Fibroblast of pulmonary artery (primary cell): ENCODE measurements around the gene TMPRSS5.
A peak's percentile ranks its signal among the peaks of the same experiment; 100 is the strongest.
"Not testable (repeated sequence)": the region's sequence is repeated elsewhere in the genome, so short reads cannot be mapped to it uniquely, and the experiment has no call there.

Experiments
- DNase-seq: peaks from one replicate; pipeline ENCODE4 v3.0.0-alpha.2; 2010; ENCODE audit warnings: low read depth
- H3K4me3 ChIP-seq: replicated peaks from 2 replicates; pipeline ENCODE4 v1.5.1; 2011; ENCODE audit warnings: low read depth, mild to moderate bottlenecking, control low read depth, low read length, moderate library complexity
- CTCF ChIP-seq: IDR thresholded peaks from 2 replicates; pipeline ENCODE4 v1.5.1; 2011; ENCODE audit warnings: mild to moderate bottlenecking, control low read depth, low read length, inconsistent platforms; ENCODE audit errors: missing control alignments

TMPRSS5 gene

GRCh38 chr11:113721462-113722066, 15.5 kb upstream of the TMPRSS5 start:
- no peak overlapping the region for H3K4me3 ChIP-seq
- DNase-seq = peak; percentile 66
- no peak for TF ChIP-seq CTCF

- not testable (repeated sequence) for DNase-seq, H3K4me3 ChIP-seq
Measured at GRCh38 chr11:113720478-113720877, 14.4 kb upstream of the TMPRSS5 start.

GRCh38 chr11:113715882-113716625, 9.9 kb upstream of the TMPRSS5 start:
- no peak overlapping the region for H3K4me3 ChIP-seq
- no peak for TF ChIP-seq CTCF
- no peak for DNase-seq

GRCh38 chr11:113715273-113715672, 9.2 kb upstream of the TMPRSS5 start:
- no peak for TF ChIP-seq CTCF
- no peak for DNase-seq

GRCh38 chr11:113710989-113711388, 4.9 kb upstream of the TMPRSS5 start:
- H3K4me3 ChIP-seq = no peak overlapping the region
- TF ChIP-seq CTCF = no peak
- no peak for DNase-seq

More at GRCh38 chr11:113715273-113715672, 9.2 kb upstream of the TMPRSS5 start:
- H3K4me3 ChIP-seq = no peak overlapping the region

GRCh38 chr11:113703551-113703950, 2.6 kb downstream of the TMPRSS5 start:
- H3K4me3 ChIP-seq, DNase-seq: not testable (repeated sequence)

- no peak overlapping the region for H3K4me3 ChIP-seq
- no peak for TF ChIP-seq CTCF
- DNase-seq = no peak
Measured at GRCh38 chr11:113701491-113701890, 4.6 kb downstream of the TMPRSS5 start.

- TF ChIP-seq CTCF = no peak
- DNase-seq = no peak
Measured at GRCh38 chr11:113698515-113698914, 7.6 kb downstream of the TMPRSS5 start.

More at GRCh38 chr11:113698515-113698914, 7.6 kb downstream of the TMPRSS5 start:
- H3K4me3 ChIP-seq = no peak overlapping the region
